RWPE2 (cell line): ENCODE data around the gene PVR.
"Not testable (repeated sequence)": the region's sequence is repeated elsewhere in the genome, so short reads cannot be mapped to it uniquely, and the experiment has no call there.

Source experiments
- ATAC-seq: fragments of 200-7000 bp; cut with Tn5 transposase; 3 replicates; pipeline ENCODE4 v1.9.1; 2021; ENCODE audit warnings: low read depth
- DNase-seq: peaks from one replicate; pipeline ENCODE4 v3.0.0-alpha.2; 2020; ENCODE audit warnings: low spot score
- H3K27ac ChIP-seq: fragments of 450-650 bp; 2 replicates; pipeline ENCODE4 v1.5.1; 2017; ENCODE audit warnings: mild to moderate bottlenecking; ENCODE audit not compliant: poor library complexity, severe bottlenecking
- H3K27me3 ChIP-seq: fragments of 250-450 bp; sonication (Bioruptor Pico); 2 replicates; pipeline ENCODE4 v1.5.1; 2021; ENCODE audit warnings: mild to moderate bottlenecking, moderate library complexity; ENCODE audit not compliant: insufficient read depth, poor library complexity, severe bottlenecking
- H3K36me3 ChIP-seq: fragments of 250-450 bp; sonication (Bioruptor Pico); 2 replicates; pipeline ENCODE4 v1.5.1; 2020; ENCODE audit warnings: low read depth, mild to moderate bottlenecking, moderate library complexity
- H3K4me1 ChIP-seq: fragments of 250-450 bp; sonication (Bioruptor Pico); 2 replicates; pipeline ENCODE4 v1.5.1; 2021; ENCODE audit warnings: mild to moderate bottlenecking, moderate library complexity; ENCODE audit not compliant: insufficient read depth, poor library complexity, severe bottlenecking
- H3K4me3 ChIP-seq: fragments of 250-450 bp; sonication (Bioruptor Pico); 2 replicates; pipeline ENCODE4 v1.5.1; 2021; ENCODE audit warnings: mild to moderate bottlenecking, moderate library complexity; ENCODE audit not compliant: severe bottlenecking
- H3K9me3 ChIP-seq: fragments of 250-450 bp; sonication (Bioruptor Pico); 2 replicates; pipeline ENCODE4 v1.5.1; 2021; ENCODE audit warnings: mild to moderate bottlenecking, moderate library complexity; ENCODE audit not compliant: severe bottlenecking
- CTCF ChIP-seq: fragments of 450-650 bp; IDR thresholded peaks from one replicate; pipeline ENCODE4 v1.5.1; 2017; ENCODE audit warnings: mild to moderate bottlenecking, moderate library complexity; ENCODE audit not compliant: poor library complexity, severe bottlenecking

The PVR gene

GRCh38 chr19:44610497-44610896 lies 33.2 kb upstream of the PVR start:
- H3K4me1 ChIP-seq, result peaks cover 22% of the 10 kb centered on the region
- H3K9me3 ChIP-seq, H3K36me3 ChIP-seq, H3K27me3 ChIP-seq, ATAC-seq, H3K27ac ChIP-seq, H3K4me3 ChIP-seq, DNase-seq: not testable (repeated sequence)
- peak; percentile 30 for TF ChIP-seq CTCF

GRCh38 chr19:44611812-44612295 lies 31.9 kb upstream of the PVR start:
- Histone ChIP-seq H3K36me3 (no peaks in the 10 kb centered on the region), H3K9me3 (no peaks in the 10 kb centered on the region), H3K4me3 (no peak overlapping the region), H3K4me1 (peaks cover 21% of the 10 kb centered on the region), H3K27me3 (no peaks in the 10 kb centered on the region), H3K27ac (no peak overlapping the region)
- ATAC-seq (no peak), DNase-seq (no peak)
- no peak for TF ChIP-seq CTCF

- H3K9me3 ChIP-seq, result no peaks in the 10 kb centered on the region
- DNase-seq (no peak), ATAC-seq (no peak)
- H3K4me3 ChIP-seq, result no peak within 1 kb of the TSS
- TF ChIP-seq CTCF, result no peak
- H3K4me1 ChIP-seq, result peaks cover 11% of the 10 kb centered on the region
- no peaks in the 10 kb centered on the region for H3K27me3 ChIP-seq
- no peaks in the 10 kb centered on the region for H3K36me3 ChIP-seq
- H3K27ac ChIP-seq, result no peak within 1 kb of the TSS
These were observed 30.2 kb upstream of the PVR start, which contains the start of gene IGSF23 for GRCh38 chr19:44613295-44614178. Gene IGSF23, plus strand, starts transcription at chr19:44613563. Its CDS starts 83 bp downstream, at chr19:44613646.

GRCh38 chr19:44614313-44614712 lies 29.4 kb upstream of the PVR start:
- Histone ChIP-seq H3K36me3 (no peaks in the 10 kb centered on the region), H3K9me3 (no peaks in the 10 kb centered on the region), H3K27ac (no peak overlapping the region), H3K4me3 (no peak overlapping the region), H3K27me3 (no peaks in the 10 kb centered on the region), H3K4me1 (peaks cover 7% of the 10 kb centered on the region)
- no peak for ATAC-seq
- DNase-seq, result no peak
- no peak for TF ChIP-seq CTCF

- ATAC-seq (no peak), DNase-seq (no peak)
- Histone ChIP-seq H3K27ac (no peak overlapping the region), H3K36me3 (no peaks in the 10 kb centered on the region), H3K4me3 (no peak overlapping the region), H3K4me1 (peaks cover 7% of the 10 kb centered on the region), H3K27me3 (no peaks in the 10 kb centered on the region), H3K9me3 (no peaks in the 10 kb centered on the region)
- no peak for TF ChIP-seq CTCF
These were observed 27.9 kb upstream of the PVR start for GRCh38 chr19:44615863-44616247.
